ENCODE results near the gene OTX1. TPM values are rescaled to one million over a fixed set of nuclear protein-coding genes. Genes with fewer than 3 reads are reported as not detected.

Gene OTX1
- total RNA-seq, 1 experiment from 2014 or later, result 13.1 TPM

- no peak for DNase-seq (ENCODE audit: low read depth, low spot score)
Observed at GRCh38 chr2:63009490-63009889, 41.1 kb upstream of the OTX1 start.

More at GRCh38 chr2:63009490-63009889, 41.1 kb upstream of the OTX1 start:
- H3K9me2 ChIP-seq (ENCODE audit: insufficient read depth), result no peaks in the 10 kb centered on the region
- H3K9ac ChIP-seq (ENCODE audit: low read length), result no peak overlapping the region
- no peaks in the 10 kb centered on the region for H3K79me2 ChIP-seq (ENCODE audit: insufficient read depth, low read length)
- H3K27me3 ChIP-seq (ENCODE audit: insufficient read depth, low read length), result no peaks in the 10 kb centered on the region
- intact Hi-C loops (cut with micrococcal nuclease), result no loop called here
- no peaks in the 10 kb centered on the region for H3K9me3 ChIP-seq (ENCODE audit: control insufficient read depth in 1 of 2, insufficient read depth in 1 of 2, low read depth in 1 of 2, low read length in 2 of 2)
- 0 out of 4 replicates have a peak, but pooled peaks cover 0 to 4% of the 10 kb centered on the region in 2 experiments for H3K36me3 ChIP-seq (ENCODE audit: control insufficient read depth in 1 of 2, insufficient read depth in 2 of 2, low read length in 2 of 2)
- no peak for ATAC-seq
- no peaks in the 10 kb centered on the region for H4K20me1 ChIP-seq (ENCODE audit: insufficient read depth)
- ChIA-PET CTCF (no interaction called here), POLR2A (no interaction called here), RAD21 (ENCODE audit: low non-redundant PET in 1 of 2, low total read pairs in 2 of 2, uncharacterized antibody in 2 of 2, unreplicated experiment in 2 of 2) (no interaction called here)
- H3K27ac ChIP-seq (ENCODE audit: low read depth, low read length), result no peak overlapping the region
- BruUV-seq (replicated peaks), result no TSS peak
- no peak overlapping the region for H3K4me2 ChIP-seq (ENCODE audit: low read length)
- TF ChIP-seq REST (IDR thresholded peaks at IDR 0.05; ENCODE audit: low read depth), result no peak
- TF ChIP-seq EGR1 (IDR thresholded peaks at IDR 0.05; ENCODE audit: low read depth), result no peak
- TF ChIP-seq SIN3A (IDR thresholded peaks at IDR 0.05; ENCODE audit: low read depth), result no peak
- no peak for TF ChIP-seq TCF7L2 (IDR thresholded peaks at IDR 0.05; ENCODE audit: borderline replicate concordance, extremely low read depth, insufficient read depth, insufficient read length)
- TF ChIP-seq CBX3 (IDR thresholded peaks at IDR 0.05; ENCODE audit: low read depth), result no peak
- no peak for TF ChIP-seq POLR2AphosphoS5 (IDR thresholded peaks at IDR 0.05; ENCODE audit: low read depth, low read length)
- no peak for TF ChIP-seq ZBTB33 (IDR thresholded peaks at IDR 0.05; ENCODE audit: extremely low read depth, insufficient replicate concordance, low read length)
- no peak for TF ChIP-seq SP1 (IDR thresholded peaks at IDR 0.05; ENCODE audit: low read depth)
- no peak for TF ChIP-seq ZFX (IDR thresholded peaks at IDR 0.05)
- TF ChIP-seq RAD21 (IDR thresholded peaks at IDR 0.05; ENCODE audit: low read depth), result no peak
- TF ChIP-seq FOSL1 (IDR thresholded peaks at IDR 0.05; ENCODE audit: low read depth), result no peak
- no peak for TF ChIP-seq CEBPB (IDR thresholded peaks at IDR 0.05; ENCODE audit: low read depth)
- TF ChIP-seq ATF3 (IDR thresholded peaks at IDR 0.05), result no peak
- TF ChIP-seq JUND (IDR thresholded peaks at IDR 0.05), result no peak
- TF ChIP-seq POLR2A (IDR thresholded peaks at IDR 0.05; ENCODE audit: borderline replicate concordance, extremely low read depth, insufficient read depth, insufficient read length), result no peak
- TF ChIP-seq SRF (IDR thresholded peaks at IDR 0.05; ENCODE audit: low read depth), result no peak
- TF ChIP-seq EZH2phosphoT487 (IDR thresholded peaks at IDR 0.05; ENCODE audit: borderline replicate concordance), result no peak
- TF ChIP-seq ZNF274 (IDR thresholded peaks at IDR 0.05; ENCODE audit: low read depth, low read length), result no peak
- H3K4me3 ChIP-seq (replicated peaks in 1 of 2; ENCODE audit: low read depth in 1 of 2, low read length in 2 of 2), result no peak overlapping the region
- H3K4me1 ChIP-seq (ENCODE audit: control insufficient read depth in 1 of 2, insufficient read depth in 2 of 2, low read length in 2 of 2), result no peaks in the 10 kb centered on the region
- no peak overlapping the region for H2AFZ ChIP-seq (ENCODE audit: low read depth, low read length, poor library complexity, severe bottlenecking)
